HG03066 (cell line): Measurements from ENCODE around the gene PNKP.
"Not testable (repeated sequence)": the region's sequence is repeated elsewhere in the genome, so short reads cannot be mapped to it uniquely, and the experiment has no call there.

ENCODE experiments used
- ATAC-seq: cut with Tn5 transposase; IDR thresholded peaks from one replicate; pipeline ENCODE4 v1.9.1; 2021; ENCODE audit warnings: low read depth; ENCODE audit not compliant: unreplicated experiment

The PNKP gene

DNA sequence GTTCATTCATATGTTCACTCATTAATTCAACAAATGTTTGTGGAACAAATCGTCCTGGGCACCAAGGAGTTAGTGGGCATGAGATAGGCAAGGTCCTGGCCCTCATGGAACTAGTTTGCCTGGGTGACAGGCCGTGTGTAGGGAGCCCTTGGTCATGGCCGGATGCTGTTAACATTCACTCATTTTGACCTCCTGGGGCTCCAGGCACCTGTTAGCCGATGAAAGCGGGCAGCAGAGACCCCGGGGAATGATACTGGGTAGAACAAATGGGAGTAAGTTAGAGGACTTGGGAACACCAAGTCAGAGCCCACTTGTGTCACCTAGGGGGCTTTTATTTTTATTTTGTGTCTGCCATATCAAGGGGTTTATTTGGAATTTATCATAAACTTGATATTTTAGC lies 42.7 kb downstream of the PNKP start:
- no peak for ATAC-seq

DNA sequence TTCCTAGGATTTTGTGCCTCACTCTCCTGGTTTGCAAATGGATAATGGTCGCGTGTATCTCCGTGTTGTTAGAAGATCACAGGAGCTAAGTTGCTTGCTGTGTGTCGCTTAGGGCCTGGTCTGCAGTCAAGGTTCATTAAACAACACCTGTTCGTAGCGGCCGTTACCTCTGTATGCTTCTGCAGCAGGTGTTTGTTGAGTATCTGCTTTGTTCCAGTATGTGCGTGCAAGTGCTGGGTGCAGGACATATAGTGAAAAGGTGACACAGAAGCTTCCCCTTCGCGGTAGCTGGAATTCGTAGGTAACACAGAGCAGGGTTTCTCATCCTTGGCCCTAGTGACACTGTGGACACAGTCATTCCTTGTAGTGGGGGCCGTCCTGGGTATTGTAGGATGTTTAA lies 43.9 kb downstream of the PNKP start:
- ATAC-seq = no peak

DNA sequence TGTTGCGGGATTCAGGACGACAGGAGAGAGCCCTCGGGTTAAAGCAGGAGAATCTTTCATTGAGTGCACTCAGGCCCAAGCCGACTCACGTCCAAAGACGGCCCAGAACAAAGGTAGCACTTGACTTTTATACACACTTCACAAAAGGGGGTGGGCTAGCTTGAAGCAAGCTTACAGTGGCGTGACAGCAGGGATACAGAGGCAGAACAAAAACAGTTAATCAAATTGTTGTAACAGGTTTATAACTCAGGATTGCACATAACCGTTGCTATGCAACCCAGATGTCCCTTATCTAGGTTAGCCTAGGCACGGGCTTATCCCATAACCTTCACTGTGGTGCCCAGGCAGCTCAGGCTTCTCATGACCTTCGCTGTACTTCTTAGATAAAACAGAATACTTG lies 47.3 kb downstream of the PNKP start:
- ATAC-seq = no peak

DNA sequence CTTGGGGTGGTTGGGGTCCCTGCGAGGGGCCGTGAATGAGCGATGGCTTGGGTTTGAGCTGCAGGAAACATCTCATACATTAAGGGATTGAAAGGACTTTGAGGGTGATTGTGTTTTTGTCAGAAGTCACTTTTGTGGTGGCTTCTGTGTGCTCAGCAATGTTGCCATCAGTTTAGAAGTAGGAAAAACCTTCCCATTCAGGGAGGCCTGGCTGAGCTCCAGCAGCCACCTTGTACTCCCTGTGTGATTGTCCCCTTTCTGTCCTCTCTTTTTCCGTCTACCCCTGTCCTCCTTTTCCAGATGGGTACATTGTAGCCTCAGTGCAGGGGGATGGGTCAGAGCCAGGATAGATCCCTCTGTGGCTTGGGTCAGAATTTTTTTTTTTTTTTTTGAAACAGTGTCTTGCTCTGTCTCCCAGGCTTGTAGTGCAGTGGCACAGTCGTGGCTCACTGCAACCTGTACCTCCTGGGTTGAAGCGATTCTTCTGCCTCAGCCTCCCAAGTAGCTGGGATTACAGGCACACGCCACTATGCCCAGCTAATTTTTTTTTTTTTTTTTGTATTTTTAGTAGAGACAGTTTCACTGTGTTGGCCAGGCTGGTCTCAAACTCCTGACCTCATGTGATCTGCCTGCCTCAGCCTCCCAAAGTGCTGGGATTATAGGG lies 47.8 kb downstream of the PNKP start:
- not testable (repeated sequence) for ATAC-seq

DNA sequence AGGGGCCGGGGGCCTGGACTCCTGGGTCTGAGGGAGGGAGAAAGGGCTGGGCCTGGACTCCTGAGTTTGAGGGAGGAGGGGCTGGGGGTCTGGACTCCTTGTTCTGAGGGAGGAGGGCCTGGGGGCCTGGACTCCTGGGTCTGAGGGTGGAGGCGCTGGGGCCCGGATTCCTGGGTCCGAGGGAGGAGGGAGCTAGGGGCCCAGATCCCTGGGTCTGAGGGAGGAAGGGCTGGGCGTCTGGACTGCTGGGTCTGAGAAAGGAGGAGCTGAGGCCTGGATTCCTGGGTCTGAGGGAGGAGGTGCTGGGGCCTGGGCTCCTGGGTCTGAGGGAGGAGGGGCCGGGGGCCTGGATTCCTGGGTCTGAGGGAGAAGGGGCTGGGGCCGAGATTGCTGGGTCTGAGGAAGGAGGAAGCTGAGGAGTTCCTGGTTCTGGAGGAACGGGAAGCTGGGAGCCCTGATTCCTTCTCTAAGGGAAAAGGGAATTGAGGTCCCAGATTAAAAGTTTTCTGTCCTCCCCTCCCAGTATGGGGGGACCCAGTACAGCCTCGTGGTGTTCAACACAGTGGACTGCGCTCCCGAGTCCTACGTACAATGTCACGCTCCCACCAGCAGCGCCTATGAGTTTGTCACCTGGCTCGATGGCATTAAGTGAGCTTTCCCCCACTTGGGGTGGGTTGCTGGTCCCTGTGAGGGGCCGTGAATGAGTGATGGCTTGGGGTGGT lies 48.6 kb downstream of the PNKP start:
- no peak for ATAC-seq

DNA sequence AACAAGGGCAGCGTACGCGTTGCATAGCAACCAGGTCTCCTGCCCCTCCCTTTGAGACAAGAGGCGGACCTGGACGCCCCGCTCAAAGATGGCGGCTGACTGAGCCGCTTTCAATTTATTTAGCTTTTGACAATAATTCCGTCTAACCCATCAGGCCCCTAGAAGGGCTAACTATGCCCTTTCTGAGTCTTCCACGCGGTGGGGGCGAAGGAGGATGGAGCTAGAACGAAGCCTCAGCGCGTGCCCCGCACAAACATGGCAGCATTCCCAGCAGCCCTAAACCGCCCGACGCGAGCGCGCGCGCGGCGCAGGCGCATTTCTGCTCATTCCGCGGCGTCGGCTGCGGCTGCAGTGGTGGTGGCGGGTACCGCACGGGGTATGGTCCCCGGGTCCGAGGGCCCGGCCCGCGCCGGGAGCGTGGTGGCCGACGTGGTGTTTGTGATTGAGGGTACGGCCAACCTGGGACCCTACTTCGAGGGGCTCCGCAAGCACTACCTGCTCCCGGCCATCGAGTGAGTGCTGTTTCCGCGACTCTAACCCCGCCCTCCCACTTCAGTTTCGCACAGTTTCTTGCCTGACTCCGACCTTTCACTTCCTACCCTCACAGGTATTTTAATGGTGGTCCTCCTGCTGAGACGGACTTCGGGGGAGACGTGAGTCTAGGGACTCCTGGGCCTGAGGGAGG lies 49.3 kb downstream of the PNKP start, which contains the start of gene MED25:
Gene MED25 (plus strand): TSS at position 326 of the 685 bp plus-strand sequence. CDS start 53 bp downstream, at position 379.
- peak; percentile 61 for ATAC-seq

DNA sequence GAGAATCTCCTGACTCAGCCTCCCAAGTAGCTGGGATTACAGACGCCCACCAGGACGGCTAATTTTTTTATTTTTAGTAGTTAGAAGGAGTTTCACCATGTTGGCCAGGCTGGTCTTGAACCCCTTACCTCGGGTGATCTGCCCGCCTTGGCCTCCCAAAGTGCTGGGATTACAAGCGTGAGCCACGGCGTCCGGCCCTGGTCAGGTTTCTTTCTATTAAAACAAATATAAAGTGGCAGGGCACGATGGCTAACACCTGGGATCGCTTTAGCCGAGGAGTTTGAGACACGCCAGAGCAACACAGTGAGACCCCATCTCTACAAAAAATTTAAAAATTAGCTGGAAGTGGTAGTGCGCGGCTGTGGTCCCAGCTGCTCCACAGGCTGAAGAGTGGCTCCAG lies 50.8 kb downstream of the PNKP start:
- ATAC-seq = no peak

DNA sequence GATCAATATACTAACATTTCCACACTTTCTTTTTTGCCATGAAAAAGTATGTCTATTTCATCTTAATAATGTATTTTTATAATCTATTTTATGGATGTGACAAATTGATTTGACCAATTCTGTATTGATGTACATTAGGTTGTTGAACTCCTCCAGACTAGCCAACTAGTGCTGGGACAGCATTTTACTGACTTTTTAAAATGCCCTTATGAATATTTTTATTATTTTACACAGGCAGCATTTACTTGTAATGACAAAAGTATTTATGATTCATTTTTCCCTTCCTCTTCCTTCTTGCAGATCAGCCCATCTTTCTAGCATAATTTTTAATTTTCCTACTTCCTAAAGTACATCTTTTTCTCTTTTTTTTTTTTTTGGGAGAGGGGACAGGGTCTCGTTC lies 53.4 kb downstream of the PNKP start:
- no peak for ATAC-seq

DNA sequence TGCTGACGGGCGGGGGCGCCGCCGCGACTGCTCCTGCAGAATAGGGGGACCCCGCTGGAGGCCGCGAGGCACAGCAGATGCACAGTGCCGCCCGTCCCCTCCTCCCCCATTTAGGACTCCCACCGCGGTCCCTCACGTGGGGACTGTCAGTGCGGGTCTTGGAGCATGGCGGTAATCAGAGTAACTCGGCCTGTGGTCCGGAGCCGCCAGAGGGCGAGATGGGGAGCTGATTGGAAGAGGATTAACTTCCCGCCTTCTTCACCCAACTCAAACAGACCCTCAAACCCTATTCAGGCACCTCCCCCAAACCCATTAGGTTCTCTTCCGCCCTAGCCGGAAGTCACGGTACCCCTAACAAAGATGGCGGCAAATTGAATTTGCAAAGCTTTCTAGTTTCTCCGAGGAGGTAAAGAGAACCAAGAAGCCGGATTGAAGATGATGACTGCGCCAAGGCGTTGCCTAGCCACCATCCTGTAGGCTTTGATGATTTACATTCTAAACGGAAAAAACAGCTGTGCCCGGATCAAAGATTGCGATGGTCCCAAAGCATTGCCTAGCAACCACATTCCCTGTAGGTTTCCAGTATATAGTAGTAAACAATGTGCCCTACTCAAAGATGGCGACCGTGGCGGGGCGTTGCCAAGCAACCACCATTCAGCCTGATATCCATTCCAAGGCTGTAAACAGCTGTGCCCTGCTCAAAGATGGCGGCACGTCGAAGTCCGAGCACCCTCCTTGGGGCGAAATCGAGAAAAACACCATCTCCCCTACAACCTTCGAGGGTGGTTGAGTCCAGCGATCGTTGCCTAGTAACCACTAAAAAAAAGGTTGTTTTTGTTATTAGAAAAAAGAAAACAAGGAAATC lies 54.1 kb downstream of the PNKP start, which contains the start of gene FUZ:
Gene FUZ (minus strand): TSS at position 296 of the 865 bp plus-strand sequence. CDS start 186 bp downstream, at position 110.
- ATAC-seq = no peak

DNA sequence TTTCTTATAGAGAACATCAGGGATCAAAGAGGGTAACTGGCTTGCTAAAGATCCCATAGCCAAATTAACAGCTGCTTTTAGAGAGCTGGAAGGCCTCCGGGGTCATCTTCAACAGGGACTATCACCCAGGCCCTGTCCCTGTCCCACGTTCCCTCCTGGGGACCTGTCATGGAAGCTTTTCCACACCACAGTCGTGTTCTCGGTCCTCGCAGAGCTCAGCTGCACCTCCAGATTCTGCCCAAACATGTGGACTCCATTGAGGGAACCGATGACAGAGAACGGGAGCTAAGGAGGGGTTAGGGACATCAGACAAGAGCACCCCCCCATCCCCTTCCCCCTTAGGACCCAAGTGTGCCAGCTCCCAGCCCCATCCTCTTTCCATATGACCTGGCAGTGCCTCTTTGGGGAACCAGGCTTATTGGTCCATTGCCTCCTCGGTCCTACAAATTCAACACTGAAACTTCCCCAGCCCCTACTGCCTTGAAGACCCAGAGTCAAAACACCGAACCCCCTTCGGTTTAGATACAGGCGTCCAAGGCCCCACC lies 54.9 kb downstream of the PNKP start:
- ATAC-seq = no peak

DNA sequence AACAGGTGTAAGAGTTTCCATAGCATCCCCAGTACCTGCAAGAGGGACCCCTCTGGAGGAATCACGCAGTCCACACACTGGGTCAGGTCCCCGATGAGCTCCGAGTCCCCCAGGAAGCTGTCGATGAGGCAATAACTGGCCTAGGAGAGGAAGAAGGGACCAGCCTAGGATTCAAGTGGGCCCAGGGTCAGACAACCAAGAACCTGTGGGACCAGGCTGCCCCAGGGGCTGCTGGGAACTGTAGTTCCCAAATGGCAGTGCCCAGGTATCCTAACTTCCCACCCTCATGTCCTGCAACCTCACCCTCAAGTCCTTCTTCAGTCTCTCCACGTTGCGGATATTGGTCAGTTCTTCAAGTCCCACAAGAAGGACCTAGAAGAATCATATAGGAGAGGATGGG lies 56.0 kb downstream of the PNKP start:
- no peak for ATAC-seq
